PFSK-1 (cell line): ENCODE data around the gene EPHA5.

Experiments used
- FOXP2 ChIP-seq: optimal IDR thresholded peaks from 2 replicates; pipeline ENCODE3; 2011; ENCODE audit warnings: borderline replicate concordance, control low read depth, inconsistent platforms; ENCODE audit not compliant: insufficient read depth; ENCODE audit errors: extremely low read length, extremely low read depth
- POLR2AphosphoS5 ChIP-seq: IDR thresholded peaks from 2 replicates; pipeline ENCODE4 v1.6.1; 2012; ENCODE audit warnings: low read depth, mild to moderate bottlenecking, control low read depth, low read length, moderate library complexity
- REST ChIP-seq, 2 experiments: IDR thresholded peaks; 2 replicates each; pipeline versions ENCODE4 v1.6.1 to v1.8.0; 2011 to 2012; ENCODE audit warnings: low read depth in 2 of 2, low read length in 2 of 2, control low read depth in 1 of 2, inconsistent platforms in 1 of 2, mild to moderate bottlenecking in 1 of 2, moderate library complexity in 1 of 2; ENCODE audit not compliant: insufficient read depth in 1 of 2
- SIN3A ChIP-seq: IDR thresholded peaks from 2 replicates; pipeline ENCODE4 v1.6.1; 2012; ENCODE audit warnings: mild to moderate bottlenecking, low read length, moderate library complexity, borderline replicate concordance; ENCODE audit not compliant: insufficient read depth
- TAF1 ChIP-seq: IDR thresholded peaks from 2 replicates; pipeline ENCODE4 v1.6.1; 2012; ENCODE audit warnings: low read length, control low read depth, borderline replicate concordance; ENCODE audit not compliant: insufficient read depth

The EPHA5 gene

GRCh38 chr4:65653740-65654361 lies 16.4 kb downstream of the EPHA5 start:
- TF ChIP-seq TAF1 (no peak), REST (IDR thresholded peaks at IDR 0.05; ENCODE audit: insufficient read depth in 1 of 2, low read depth in 2 of 2, low read length in 2 of 2) (no peak), POLR2AphosphoS5 (no peak), FOXP2 (no peak), SIN3A (no peak)

GRCh38 chr4:65651751-65652150 lies 18.5 kb downstream of the EPHA5 start:
- TF ChIP-seq POLR2AphosphoS5 (no peak), SIN3A (no peak), REST (IDR thresholded peaks at IDR 0.05; ENCODE audit: insufficient read depth in 1 of 2, low read depth in 2 of 2, low read length in 2 of 2) (no peak), FOXP2 (no peak), TAF1 (no peak)

GRCh38 chr4:65651031-65651430 lies 19.3 kb downstream of the EPHA5 start:
- TF ChIP-seq POLR2AphosphoS5 (no peak), FOXP2 (no peak), REST (IDR thresholded peaks at IDR 0.05; ENCODE audit: insufficient read depth in 1 of 2, low read depth in 2 of 2, low read length in 2 of 2) (no peak), SIN3A (no peak), TAF1 (no peak)

GRCh38 chr4:65646136-65646535 lies 24.2 kb downstream of the EPHA5 start:
- TF ChIP-seq SIN3A (no peak), TAF1 (no peak), REST (IDR thresholded peaks at IDR 0.05; ENCODE audit: insufficient read depth in 1 of 2, low read depth in 2 of 2, low read length in 2 of 2) (no peak), POLR2AphosphoS5 (no peak), FOXP2 (no peak)
